K562 (cell line): ENCODE measurements around the gene SLC6A16. TPM values are rescaled to one million over a fixed set of nuclear protein-coding genes. Genes with fewer than 3 reads are reported as not detected.

Source experiments
- CREB5 ChIP-seq: fragments of 250-450 bp; sonication (Bioruptor Pico); IDR thresholded peaks from 2 replicates; pipeline ENCODE4 v1.5.0; 2020; ENCODE audit warnings: mild to moderate bottlenecking
- ELF1 ChIP-seq: fragments of 200-800 bp; sonication (Bioruptor generic); IDR thresholded peaks from 2 replicates; pipeline ENCODE4 v1.6.1; 2016; ENCODE audit warnings: missing genetic modification characterization, missing compliant biosample characterization
- FOXJ3 ChIP-seq: sonication (generic); formaldehyde crosslinking; IDR thresholded peaks from 2 replicates; pipeline ENCODE4 v1.4.0; 2020; ENCODE audit warnings: mild to moderate bottlenecking, missing genetic modification reagents
- HMBOX1 ChIP-seq: sonication (generic); IDR thresholded peaks from 2 replicates; pipeline ENCODE4 v1.6.1; 2016
- HNRNPUL1 ChIP-seq: fragments of 200-400 bp; formaldehyde crosslinking; IDR thresholded peaks from 2 replicates; pipeline ENCODE4 v1.6.1; 2017; ENCODE audit warnings: low read length
- LCOR ChIP-seq: sonication (generic); formaldehyde crosslinking; IDR thresholded peaks from 2 replicates; pipeline ENCODE4 v1.8.0; 2022; ENCODE audit warnings: mild to moderate bottlenecking, missing genetic modification reagents
- MTF1 ChIP-seq: fragments of 250-450 bp; sonication (Bioruptor Pico); IDR thresholded peaks from 2 replicates; pipeline ENCODE4 v1.9.0; 2021; ENCODE audit warnings: moderate library complexity, mild to moderate bottlenecking, inconsistent platforms, borderline replicate concordance
- NUFIP1 ChIP-seq: fragments of 450-650 bp; IDR thresholded peaks from 2 replicates; pipeline ENCODE4 v1.6.1; 2018; ENCODE audit not compliant: partially characterized antibody
- POLR2A ChIP-seq: fragments of 450-650 bp; conservative IDR thresholded peaks from 2 replicates; pipeline ENCODE4 v1.6.1; 2016
- ZBTB17 ChIP-seq: fragments of 450-650 bp; formaldehyde crosslinking; IDR thresholded peaks from 2 replicates; pipeline ENCODE4 v1.4.0; 2020; ENCODE audit warnings: mild to moderate bottlenecking
- ZBTB7A ChIP-seq: IDR thresholded peaks from 2 replicates; pipeline ENCODE4 v1.6.1; 2011; ENCODE audit warnings: low read depth, mild to moderate bottlenecking, low read length, moderate library complexity, borderline replicate concordance; ENCODE audit not compliant: control insufficient read depth
- ZNF274 ChIP-seq: IDR thresholded peaks from 2 replicates; pipeline ENCODE4 v1.6.1; 2011; ENCODE audit warnings: low read depth, mild to moderate bottlenecking, low read length, moderate library complexity, borderline replicate concordance
- ZNF398 ChIP-seq: fragments of 250-450 bp; sonication (Bioruptor Pico); IDR thresholded peaks from 2 replicates; pipeline ENCODE4 v1.8.0; 2021; ENCODE audit warnings: moderate library complexity, mild to moderate bottlenecking, inconsistent platforms
- ZNF583 ChIP-seq: fragments of 250-450 bp; sonication (Bioruptor Pico); IDR thresholded peaks from 2 replicates; pipeline ENCODE4 v1.4.0; 2020
- polyA plus RNA-seq, 8 experiments: library from polyadenylated mRNA; depleted of rRNA in 4 of 8; stranded (reverse) in 5 of 8; unstranded in 3 of 8; fragments of >200 nt; fragmentation: Nextera tagmentation in 2 of 8; fragmentation: Illumina TruSeq in 1 of 8; extraction: Ambion mirVana in 2 of 8; extraction: Trizol in 1 of 8; gene quantifications; 2 replicates each; pipeline versions ENCODE4 v1.2.1 to v1.2.3, GENCODE V29; 2011 to 2014; ENCODE audit warnings: inconsistent platforms in 1 of 8, missing spikeins in 1 of 8
- total RNA-seq, 7 experiments: library from RNA; depleted of rRNA in 6 of 7; stranded (reverse); fragments of >200 nt in 6 of 7; fragmentation: Illumina TruSeq in 2 of 7; extraction: Trizol in 2 of 7; gene quantifications; 2 replicates each; pipeline versions ENCODE4 v1.2.1 to v1.2.3, GENCODE V29; 2011 to 2021; ENCODE audit warnings: low replicate concordance in 1 of 7

Gene SLC6A16
- total and polyA plus RNA-seq, 9 of the 15 experiments (the other 6 are each of a cell fraction or from before 2014, with no cell fraction given), result 0.05 to 0.95 (median 0.36) TPM

- TF ChIP-seq ZNF583 (CRISPR knock-in tag) (no peak), HMBOX1 (peak; percentile 64; the same call in 1 of the 2 replicates), LCOR (CRISPR knock-in tag) (peak; percentile 59), NUFIP1 (no peak), ZBTB7A (peak; percentile 54; the same call in 1 of the 2 replicates), ZNF398 (no peak), HNRNPUL1 (no peak), ZBTB17 (CRISPR knock-in tag) (no peak), FOXJ3 (CRISPR knock-in tag) (no peak), POLR2A (peak; percentile 61), ELF1 (tag) (no peak), CREB5 (CRISPR knock-in tag) (no peak), MTF1 (CRISPR knock-in tag) (no peak), ZNF274 (no peak)
Measured at GRCh38 chr19:49363268-49364082, 38.5 kb upstream of the SLC6A16 start, which contains the start of gene DKKL1 (continued).
